Activated CD8-positive, alpha-beta memory T cell treated with anti-CD3 and anti-CD28 coated beads, Interleukin-2, amount 50 U/mL, for 24 hours (primary cell): ENCODE results near the gene COL26A1.
"Not testable (repeated sequence)": the region's sequence is repeated elsewhere in the genome, so short reads cannot be mapped to it uniquely, and the experiment has no call there.

Experiments
- DNase-seq: peaks from one replicate; pipeline ENCODE4 v3.0.0-alpha.2; 2020; ENCODE audit errors: extremely low read depth

COL26A1 gene

DNA sequence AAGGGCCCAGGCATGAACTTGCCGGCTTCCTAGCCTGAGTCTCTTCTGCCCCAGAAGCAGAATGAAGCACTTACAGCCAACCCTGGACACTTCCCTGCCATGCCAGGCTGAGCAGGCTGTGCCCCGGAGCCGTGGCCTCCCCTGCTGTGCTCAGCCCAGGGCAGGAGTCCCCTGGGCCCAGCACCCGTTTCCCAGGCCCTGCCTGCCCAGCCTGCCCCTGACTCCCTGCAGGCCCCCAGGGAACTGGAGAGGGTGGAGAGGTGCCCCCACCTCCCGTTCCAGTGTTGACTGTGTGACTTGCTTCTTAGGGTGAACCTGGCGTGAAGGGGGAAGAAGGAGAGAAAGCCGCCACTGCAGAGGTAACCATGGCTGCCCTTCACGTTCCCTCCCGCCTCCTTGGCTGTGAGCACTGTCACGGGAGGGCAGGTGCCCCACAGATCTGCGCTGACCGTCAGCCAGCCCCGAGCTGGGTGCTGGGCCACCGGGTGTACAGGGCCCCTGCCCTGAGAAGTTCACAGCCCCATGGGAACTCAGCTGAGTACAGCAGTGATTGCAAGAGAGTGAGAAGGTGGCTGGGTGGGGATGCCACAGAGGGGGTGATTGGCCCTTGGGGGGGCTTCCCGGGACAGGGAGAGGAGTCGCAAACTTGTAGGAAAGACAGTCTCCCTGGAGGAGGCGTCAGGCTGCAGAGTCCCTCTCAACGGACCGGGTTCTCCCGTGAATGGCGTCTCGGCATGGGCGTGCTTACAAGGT is 190.5 kb downstream of the COL26A1 start:
- no peak for DNase-seq

DNA sequence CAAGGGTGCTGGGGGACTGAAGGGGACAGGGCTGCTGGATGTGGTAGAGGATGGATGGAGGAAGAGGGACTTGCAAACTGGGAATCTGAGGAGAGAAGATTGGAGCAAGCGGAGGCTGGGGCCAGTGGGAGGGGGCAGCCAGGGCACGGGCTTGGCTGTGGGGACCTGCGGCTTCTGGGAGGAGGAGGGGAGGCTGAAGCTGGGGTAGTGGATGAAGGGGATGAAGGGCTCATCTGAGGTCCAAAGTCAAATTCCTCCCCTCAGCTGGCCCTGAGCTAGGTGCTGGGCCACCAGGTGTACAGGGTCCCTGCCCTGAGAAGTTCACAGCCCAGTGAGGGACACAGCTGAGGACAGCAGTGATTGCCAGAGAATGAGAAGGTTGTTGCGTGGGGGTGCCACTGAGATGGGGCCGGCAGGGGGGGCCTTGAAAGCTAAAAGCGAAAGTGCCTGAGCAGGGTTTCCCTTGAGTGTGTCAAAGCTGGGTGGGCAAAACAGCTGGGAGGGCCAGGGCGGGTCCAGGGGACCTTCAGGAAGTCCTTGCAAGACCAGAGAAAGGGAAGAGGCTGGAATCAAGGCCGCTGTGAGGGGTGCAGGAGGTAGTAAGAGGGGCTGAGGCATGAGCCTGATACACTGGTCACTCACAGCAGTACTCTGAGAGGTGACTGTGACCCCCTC is 191.2 kb downstream of the COL26A1 start:
- DNase-seq = no peak

DNA sequence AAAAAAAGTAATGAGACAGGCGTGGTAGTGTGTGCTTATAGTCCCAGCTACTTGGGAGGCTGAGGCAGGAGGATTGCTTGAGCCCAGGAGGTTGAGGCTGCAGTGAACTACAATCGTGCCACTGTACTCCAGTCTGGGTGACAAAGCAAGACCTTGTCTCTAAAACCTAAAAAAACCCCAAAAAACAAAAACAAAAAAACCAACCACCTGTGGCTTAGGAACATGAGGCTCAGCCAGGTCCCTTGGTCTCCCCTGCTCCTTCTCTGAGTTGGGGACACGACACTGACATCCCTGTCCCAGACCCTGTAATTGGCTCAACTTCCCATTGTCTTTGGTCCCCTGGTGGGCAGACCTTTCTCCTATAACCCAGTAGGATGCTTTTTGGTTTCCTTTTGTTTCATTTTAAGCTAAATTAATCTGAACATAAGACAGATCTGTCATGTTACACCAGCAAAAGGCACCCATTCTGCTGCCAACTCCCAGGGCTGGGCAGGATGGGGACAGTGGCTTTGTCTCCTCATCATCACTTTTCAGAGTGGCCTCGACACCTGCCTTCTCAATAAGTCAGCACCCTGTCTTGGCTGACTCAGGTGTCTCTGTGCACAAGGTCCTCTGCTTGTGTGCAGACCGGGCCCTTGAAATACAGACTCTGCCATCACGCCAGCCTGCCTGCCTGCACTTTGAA is 192.1 kb downstream of the COL26A1 start:
- DNase-seq = no peak

DNA sequence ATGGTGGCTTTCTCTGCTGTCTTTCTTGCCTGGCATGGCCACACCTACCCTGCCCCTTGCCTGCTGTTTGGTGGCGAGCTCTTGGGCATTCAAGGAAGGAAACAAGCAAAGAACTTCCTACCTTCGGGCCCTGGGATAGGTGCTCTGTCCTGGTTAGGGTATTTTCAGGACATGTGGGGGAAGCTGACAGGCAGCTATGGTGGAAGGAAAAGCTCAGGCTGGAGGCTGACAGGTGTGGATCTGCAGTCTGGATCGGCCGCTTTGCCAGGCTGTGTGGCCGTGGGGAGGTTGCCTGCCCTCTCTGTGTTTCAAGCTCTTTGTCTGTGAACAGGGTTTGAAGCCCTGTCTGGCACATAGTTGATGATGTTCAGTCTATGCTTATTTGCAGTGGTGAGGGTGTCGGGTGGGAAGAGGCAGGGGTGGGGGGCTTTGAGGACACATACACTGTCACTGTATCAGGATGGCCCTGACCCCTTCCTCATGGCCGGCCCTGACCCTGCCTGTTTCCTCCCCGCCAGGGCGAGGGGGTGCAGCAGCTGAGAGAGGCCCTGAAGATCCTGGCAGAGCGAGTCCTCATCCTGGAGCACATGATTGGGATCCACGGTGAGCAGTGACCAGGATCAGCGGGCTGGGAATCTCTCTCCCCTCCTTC is 192.7 kb downstream of the COL26A1 start:
- DNase-seq = no peak

DNA sequence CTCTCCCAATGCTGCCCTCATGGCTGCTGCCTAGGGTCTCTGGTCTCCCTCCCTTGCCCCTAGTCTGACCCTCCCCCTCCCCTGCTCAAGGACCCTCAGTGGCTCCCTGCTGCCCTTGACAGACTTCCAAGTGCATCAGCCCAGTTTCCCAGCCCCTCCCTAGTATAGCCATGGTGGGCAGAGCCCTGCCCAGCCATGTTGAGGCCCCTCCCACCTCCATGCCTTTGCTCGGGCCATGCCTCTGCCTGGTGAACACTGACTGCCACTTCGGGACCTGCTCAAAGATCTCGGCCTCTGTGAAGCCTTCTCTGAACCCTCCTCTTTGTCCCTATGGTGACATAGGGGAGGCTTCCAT is 193.2 kb downstream of the COL26A1 start:
- DNase-seq = no peak

DNA sequence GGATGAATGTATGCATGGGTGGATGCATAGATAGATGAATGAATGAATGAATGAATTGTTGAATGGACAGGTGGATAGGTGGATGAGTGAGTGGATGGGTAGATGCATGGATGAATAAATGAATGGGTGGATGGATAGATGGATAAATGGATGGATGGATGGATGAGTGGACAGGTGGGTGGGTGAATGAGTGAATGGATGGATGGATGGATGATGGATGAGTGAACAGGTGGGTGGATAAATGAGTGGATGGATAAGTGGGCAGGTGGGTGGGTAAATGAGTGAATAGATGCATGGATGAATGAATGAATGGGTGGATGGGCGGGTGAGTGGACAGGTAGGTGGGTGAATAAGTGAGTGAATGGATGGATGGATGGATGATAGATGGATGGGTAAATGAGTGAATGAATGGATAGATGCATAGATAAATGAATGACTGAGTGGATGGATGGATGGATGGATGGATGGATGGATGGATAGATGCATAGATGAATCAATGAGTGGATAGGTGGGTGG is 193.8 kb downstream of the COL26A1 start:
- no peak for DNase-seq

DNA sequence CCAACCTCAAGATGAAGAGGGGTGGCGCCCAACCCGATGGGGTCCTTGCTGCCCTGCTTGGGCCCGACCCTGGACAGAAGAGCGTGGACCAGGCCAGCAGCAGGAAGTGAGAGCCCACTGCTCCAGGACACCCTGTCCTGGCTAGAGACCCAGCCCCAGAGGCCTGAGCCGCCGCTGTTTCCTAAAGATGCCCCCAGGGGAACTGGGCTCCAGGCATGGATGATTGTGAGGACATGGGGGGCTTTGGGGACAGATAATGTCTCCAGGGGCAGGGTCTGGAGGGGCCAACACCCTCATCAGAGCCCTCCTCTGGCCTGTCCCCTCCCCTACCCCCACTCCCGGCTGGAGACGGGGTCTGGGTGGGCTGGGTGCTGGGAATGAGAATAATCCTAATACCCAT is 194.7 kb downstream of the COL26A1 start:
- no peak for DNase-seq

DNA sequence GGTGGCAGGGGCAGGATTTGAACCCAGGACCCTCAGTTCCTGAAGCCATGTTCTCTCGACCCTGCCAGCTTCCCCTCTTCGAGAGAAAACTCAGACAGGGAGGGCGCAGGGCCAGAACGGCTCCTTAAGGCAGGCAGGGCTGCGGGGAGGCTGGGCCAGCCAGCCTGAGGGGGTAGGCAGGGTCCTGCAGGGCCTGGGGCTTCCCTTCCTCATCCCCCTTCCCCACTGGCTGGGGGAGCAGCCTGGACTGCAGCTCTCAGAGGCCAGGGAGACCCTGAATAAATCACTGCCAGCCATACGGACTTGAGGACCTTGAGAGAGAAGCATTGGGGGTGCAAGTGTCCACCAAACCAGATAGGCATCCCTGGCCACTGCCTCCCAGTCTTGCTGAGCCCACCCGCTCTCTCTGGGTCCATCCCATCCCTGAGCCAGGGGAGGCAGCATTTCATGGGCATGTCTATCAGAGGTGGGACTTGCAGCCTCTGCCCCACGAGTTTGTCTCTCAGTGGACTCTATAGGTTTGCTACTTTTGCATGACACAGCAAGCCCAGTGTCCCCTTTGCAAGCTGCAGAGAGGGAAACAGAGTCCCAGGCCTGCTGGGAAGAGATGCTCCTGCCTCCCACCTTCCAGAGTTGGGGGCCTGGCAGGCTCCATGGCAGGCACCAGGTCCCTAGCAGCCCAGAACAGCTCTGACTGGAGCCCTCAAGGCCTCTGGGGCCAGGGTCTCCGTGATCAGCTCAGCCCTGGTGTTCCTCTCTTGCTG is 195.5 kb downstream of the COL26A1 start:
- DNase-seq = no peak

DNA sequence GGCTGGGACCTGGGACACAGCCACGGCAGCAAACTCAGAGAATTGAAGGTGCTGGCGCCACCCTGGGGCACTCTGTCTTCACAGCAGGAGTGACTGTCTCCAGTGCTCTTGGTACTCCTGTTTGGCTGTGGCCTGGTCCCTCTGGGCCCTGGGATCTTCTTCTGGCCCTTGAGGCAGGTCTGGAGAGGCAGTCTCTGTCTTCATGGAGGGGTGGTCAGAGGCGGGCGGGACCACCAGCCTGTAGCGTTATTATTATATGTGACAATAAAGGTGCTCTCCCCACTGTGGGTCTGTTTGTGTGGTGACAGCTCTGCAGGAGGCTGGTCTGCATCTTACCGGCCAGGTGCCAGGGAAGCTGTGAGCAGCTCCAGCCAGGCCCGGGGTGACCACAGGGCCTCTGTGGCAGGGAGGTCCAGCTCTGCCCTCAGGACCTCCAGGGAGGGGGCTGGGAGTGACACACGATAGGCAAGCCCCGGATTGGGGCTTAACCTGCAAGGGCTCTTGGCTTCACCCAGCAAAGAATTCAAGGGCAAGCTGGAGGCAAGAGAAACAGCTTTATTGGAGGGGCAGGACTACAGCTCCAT is 196.2 kb downstream of the COL26A1 start:
- DNase-seq = no peak

DNA sequence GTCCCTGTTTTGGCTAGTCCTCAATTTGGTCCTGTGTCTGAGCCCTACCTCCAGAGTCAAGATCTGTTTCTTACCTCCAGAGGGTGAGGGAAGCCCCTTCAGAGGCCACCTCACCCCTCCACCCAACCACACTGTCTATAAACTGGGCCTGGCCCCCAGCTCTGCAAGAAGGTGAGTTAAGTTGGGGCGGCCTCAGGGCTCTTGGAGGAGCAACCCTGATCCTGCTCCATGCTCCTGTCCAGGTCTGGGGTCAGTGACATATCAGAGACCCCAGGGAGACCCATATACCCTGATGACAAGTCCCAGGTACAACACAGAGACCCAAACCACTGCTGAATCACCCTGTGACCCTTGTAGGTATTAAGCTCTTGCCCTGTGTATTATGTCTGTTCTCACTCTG is 196.9 kb downstream of the COL26A1 start:
- DNase-seq = no peak

DNA sequence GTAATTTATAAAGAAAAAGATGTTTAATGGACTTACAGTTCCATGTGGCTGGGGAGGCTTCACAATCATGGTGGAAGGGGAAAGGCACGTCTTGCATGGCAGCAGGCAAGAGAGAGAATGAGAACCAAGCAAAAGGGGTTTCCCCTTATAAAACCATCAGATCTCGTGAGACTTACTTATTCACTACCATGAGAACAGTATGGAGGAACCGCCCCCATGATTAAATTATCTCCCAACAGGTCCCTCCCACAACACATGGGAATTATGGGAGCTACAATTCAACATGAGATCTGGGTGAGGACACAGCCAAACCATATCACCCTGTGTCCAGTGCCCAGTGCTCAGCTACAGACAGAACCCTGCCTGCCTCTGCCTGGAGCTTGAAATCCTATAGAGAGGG is 197.3 kb downstream of the COL26A1 start:
- DNase-seq = not testable (repeated sequence)

DNA sequence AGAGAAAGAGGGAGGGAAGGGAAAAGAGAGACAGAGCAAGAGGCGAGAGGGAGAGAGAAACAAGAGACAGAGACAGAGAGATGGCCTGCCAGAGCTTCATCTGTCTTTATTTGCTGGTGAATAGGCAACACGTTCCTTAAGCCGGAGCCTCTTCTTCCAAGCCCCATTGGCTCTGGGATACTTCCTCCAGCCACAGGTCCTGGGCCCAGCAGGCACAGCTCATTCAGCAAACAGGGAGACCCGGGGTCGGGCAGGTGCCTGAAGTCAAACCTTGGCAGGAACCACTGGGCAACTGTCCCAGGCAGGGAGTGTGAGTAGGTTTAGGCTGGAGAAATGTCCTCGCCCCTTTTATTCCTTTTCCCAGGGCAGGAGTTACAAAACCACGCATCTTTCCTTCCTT is 198.2 kb downstream of the COL26A1 start:
- no peak for DNase-seq

DNA sequence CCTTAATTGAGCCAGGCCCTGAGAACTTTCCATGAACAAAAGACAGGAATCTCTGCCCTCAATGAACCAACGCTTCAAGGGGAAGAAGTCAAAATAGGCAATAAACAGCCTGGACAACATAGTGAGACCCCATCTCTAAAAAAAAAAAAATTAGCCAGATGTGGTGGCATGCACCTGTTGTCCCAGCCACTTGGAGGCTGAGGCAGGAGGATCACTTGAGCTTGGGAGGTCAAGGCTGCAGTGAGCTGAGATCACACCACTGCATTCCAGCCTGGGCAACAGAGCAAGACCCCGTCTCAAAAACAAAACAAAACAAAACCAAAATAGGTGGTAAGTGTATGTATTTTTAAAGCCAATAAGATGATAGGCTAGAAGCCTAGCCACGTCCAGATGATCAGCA is 198.6 kb downstream of the COL26A1 start:
- not testable (repeated sequence) for DNase-seq

DNA sequence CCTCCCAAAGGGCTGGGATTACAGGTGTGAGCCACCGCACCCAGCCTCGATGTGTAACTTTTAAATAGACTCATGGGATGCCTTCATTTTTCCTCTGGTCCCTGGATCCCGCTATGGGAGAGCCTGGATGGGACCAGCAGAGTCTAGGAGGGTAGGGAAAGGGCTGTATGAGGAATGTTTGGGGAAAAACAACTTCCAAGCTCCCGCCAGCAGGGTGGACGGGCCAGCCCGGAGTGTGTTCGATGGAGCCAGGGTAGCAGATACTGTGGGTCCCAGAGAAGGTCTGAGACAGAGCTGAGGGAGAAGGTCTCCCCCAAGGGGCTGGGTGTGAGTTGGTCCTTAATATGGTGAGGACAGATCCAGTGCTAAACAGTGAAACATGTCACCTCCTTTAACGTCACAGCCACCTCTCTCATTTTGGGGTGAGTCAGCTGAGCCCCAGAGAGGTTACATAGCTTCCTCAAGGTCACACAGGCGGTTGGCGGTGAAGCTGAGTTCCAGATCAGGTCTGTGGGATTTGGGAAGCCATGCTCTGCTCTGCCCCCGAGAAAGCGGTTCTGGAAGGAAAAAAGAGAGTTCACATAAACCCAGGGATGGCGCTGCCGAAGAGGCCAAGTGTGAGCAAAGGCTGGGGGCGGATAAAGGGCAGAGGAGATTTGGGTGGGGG is 200.0 kb downstream of the COL26A1 start:
- no peak for DNase-seq

DNA sequence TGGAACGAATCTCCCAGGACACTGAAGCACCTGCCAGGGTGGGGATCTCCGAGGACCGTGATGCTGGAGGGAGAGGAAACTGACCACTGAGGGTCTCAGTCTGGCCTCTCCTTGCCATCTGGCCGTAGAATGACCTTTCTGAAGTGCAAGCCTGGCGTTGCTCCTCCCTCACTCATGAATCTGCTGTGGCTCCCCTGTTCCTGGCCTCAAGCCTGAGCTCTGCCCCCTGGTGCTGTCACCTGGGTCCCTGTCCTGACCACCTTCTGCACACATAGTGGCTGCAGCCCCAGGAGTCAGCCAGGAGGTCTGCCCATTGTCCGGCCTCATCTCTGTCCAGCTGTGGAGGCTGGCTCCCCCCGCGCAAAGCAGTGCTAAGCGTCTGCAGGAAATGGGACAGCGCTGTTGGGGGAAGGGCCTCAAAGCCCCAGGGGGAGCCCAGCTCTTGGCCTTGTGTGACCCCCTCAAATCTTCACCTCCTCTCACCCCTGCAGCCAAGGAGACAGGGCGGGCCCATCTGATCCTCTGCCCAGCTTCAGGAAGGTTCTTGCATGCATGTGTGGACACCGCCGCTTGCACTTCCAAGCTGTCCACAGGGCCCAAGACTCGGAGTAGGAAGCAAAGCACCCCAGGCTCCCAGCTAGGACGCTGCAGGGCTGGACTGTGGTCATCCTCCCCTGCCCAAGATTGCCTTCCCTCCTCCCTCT is 200.7 kb downstream of the COL26A1 start:
- no peak for DNase-seq

DNA sequence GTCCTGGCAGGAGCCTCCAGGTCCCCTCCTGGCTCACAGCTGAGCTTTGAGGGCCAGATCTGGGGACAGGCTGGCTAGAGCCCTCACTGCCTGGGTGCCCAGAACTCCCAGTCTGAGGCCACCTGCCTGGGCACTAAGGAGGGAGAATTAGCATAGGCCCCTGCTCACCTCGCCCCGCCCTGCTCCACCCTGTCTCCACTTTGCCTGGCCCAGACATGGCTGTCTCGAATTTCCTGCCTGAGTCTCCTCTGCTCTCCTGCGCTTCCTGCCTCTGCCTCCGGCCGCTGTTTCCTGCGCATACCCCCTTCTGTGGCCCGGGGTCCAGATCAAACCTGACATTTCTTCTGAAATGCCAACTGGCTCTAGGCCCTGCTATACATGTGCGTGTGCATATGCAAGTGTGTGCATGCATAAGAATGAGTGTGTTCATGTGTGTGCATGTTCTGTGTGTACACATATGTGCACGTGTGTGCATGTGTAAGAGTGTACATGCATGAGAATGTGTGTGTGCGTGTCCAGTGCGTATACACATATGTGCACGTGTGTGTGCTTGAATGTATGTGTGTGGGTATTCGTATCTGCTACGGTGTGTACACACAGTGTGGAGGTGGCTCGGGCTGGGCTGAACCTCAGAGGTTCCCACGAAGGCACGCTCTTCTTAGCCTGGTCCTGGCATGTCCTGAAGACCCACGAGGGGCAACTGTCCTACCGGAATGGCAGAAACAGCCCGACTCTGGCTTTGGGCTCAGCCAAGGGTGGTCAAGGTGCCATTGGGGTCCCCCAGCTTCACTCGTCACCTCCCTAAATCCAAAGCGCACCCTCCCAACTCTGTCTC is 201.5 kb downstream of the COL26A1 start:
- no peak for DNase-seq

DNA sequence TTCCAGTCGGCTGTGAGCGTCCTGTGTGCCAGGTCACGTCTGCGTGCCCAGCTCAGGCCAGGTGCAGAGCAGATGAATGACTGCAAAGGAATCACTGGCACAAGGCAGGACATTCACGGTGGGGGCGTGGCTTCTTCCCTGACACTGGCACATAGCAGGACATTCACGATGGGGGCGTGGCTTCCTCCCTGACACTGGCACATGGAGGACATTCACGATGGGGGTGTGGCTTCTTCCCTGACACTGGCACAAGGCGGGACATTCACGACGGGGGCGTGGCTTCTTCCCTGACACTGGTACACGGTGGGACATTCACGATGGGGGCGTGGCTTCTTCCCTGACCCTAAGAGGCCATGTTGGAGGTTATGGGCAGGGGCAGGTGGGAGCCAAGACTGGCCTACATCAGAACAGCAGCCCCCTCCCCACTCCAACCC is 202.1 kb downstream of the COL26A1 start:
- DNase-seq = no peak

DNA sequence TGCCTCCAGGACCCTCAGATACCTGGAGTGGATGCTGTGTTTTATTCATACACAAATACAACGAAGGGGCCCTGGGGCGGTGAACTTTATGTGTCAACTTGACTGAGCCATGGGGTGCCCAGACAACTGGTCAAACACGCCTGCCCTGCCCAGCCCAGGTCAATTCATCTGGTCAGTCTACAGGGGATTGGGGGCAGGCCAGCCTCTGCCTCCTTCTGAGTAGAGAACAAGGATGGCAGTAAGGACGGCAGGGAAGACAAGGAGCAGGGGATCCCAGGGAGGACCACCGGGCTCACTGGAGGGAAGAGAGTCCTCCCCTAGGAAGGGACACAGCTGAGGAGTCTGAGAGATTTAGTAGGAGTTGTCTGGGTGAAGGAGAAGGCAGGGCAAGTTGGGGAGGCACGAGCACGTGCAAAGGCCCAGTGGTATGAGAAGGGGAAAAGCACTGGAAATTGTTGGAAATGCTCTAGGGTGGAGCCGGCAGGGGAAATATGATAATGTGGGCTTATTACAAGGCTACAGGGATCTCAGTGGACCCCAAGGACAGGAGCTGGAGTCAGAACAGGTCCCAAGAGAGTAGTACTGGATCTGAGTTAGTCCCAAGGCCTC is 203.0 kb downstream of the COL26A1 start:
- DNase-seq = no peak

DNA sequence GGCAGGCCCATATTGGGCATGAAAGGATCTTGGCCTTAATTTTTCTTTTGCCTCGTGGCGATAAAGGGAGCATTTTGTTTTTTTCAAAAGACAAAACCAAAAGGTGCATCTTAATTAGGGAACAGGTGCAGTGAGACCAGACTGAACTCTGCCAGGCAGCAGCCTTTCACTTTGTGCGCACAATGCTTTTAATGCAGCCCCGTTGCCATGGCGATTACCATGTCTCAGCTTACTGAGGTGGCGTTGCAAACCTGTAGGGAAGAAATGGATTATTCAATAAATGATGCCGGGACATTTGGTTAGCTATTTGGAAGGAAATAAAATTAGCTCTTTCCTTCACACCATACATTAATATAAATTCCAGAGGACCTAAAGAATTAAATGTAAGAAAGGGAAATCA is 204.6 kb downstream of the COL26A1 start:
- DNase-seq = no peak
